ENCODE measurements around the gene TOR2A. TPM values are rescaled to one million over a fixed set of nuclear protein-coding genes. Genes with fewer than 3 reads are reported as not detected.

TOR2A gene
- total RNA-seq, 1 donor from 2014 or later, result 27.5 TPM

- H3K4me1 Mint-ChIP-seq (ENCODE audit: low read depth, unreplicated experiment), result peaks cover 22% of the 10 kb centered on the region
- H3K36me3 Mint-ChIP-seq (ENCODE audit: unreplicated experiment), result no peaks in the 10 kb centered on the region
- TF ChIP-seq CTCF (IDR thresholded peaks at IDR 0.05; ENCODE audit: partially characterized antibody, unreplicated experiment), result no peak
- DNase-seq, result peak; percentile 99
- H3K27me3 Mint-ChIP-seq (ENCODE audit: unreplicated experiment), result peaks cover 9% of the 10 kb centered on the region
- no peak overlapping the region for H3K27ac Mint-ChIP-seq (ENCODE audit: unreplicated experiment)
- H3K9me3 Mint-ChIP-seq (ENCODE audit: unreplicated experiment), result peaks cover 8% of the 10 kb centered on the region
- H3K4me3 Mint-ChIP-seq (ENCODE audit: unreplicated experiment), result peak overlapping the region; percentile 76
Measured at GRCh38 chr9:127770905-127771569, 35.9 kb upstream of the TOR2A start.

DNA sequence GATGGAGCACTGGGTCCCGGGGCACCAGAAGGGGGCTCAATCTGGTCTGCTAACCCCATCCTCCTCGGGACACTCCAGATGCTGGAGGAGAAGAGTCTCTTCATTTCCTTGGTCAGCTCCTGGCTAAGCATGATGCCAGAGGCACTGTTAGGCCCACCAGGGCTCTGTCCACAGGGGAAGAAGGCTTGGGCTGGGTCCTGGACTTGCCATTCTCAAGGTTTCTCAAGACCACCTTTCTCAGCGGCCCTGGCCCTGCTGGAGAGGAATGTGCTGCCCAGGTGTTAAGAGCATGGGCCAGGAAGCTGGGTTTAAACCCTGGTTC, 35.5 kb upstream of the TOR2A start:
- no peak for TF ChIP-seq CTCF (IDR thresholded peaks at IDR 0.05; ENCODE audit: partially characterized antibody, unreplicated experiment)
- Mint-ChIP-seq H3K27ac (ENCODE audit: unreplicated experiment) (no peak overlapping the region), H3K4me3 (ENCODE audit: unreplicated experiment) (peak overlapping the region; percentile 76), H3K36me3 (ENCODE audit: unreplicated experiment) (no peaks in the 10 kb centered on the region), H3K4me1 (ENCODE audit: low read depth, unreplicated experiment) (peaks cover 25% of the 10 kb centered on the region), H3K9me3 (ENCODE audit: unreplicated experiment) (peaks cover 9% of the 10 kb centered on the region), H3K27me3 (ENCODE audit: unreplicated experiment) (peaks cover 11% of the 10 kb centered on the region)
- DNase-seq, result no peak

- H3K4me3 Mint-ChIP-seq (ENCODE audit: unreplicated experiment), result peak overlapping the region; percentile 76
- DNase-seq, result no peak
- H3K4me1 Mint-ChIP-seq (ENCODE audit: low read depth, unreplicated experiment), result peaks cover 27% of the 10 kb centered on the region
- H3K27me3 Mint-ChIP-seq (ENCODE audit: unreplicated experiment), result peaks cover 13% of the 10 kb centered on the region
- H3K36me3 Mint-ChIP-seq (ENCODE audit: unreplicated experiment), result no peaks in the 10 kb centered on the region
- peaks cover 10% of the 10 kb centered on the region for H3K9me3 Mint-ChIP-seq (ENCODE audit: unreplicated experiment)
- TF ChIP-seq CTCF (IDR thresholded peaks at IDR 0.05; ENCODE audit: partially characterized antibody, unreplicated experiment), result no peak
- H3K27ac Mint-ChIP-seq (ENCODE audit: unreplicated experiment), result no peak overlapping the region
Measured at GRCh38 chr9:127769929-127770582, 35.0 kb upstream of the TOR2A start.

- Mint-ChIP-seq H3K9me3 (ENCODE audit: unreplicated experiment) (peaks cover 10% of the 10 kb centered on the region), H3K4me1 (ENCODE audit: low read depth, unreplicated experiment) (peaks cover 29% of the 10 kb centered on the region), H3K4me3 (ENCODE audit: unreplicated experiment) (peak overlapping the region; percentile 12), H3K27me3 (ENCODE audit: unreplicated experiment) (peaks cover 13% of the 10 kb centered on the region), H3K27ac (ENCODE audit: unreplicated experiment) (peak overlapping the region; percentile 25), H3K36me3 (ENCODE audit: unreplicated experiment) (no peaks in the 10 kb centered on the region)
- no peak for TF ChIP-seq CTCF (IDR thresholded peaks at IDR 0.05; ENCODE audit: partially characterized antibody, unreplicated experiment)
- no peak for DNase-seq
Measured at GRCh38 chr9:127769101-127769500, 34.0 kb upstream of the TOR2A start.

- Mint-ChIP-seq H3K27me3 (ENCODE audit: unreplicated experiment) (peaks cover 13% of the 10 kb centered on the region), H3K27ac (ENCODE audit: unreplicated experiment) (peak overlapping the region; percentile 25), H3K4me3 (ENCODE audit: unreplicated experiment) (peak overlapping the region; percentile 12), H3K4me1 (ENCODE audit: low read depth, unreplicated experiment) (peaks cover 30% of the 10 kb centered on the region), H3K9me3 (ENCODE audit: unreplicated experiment) (peaks cover 10% of the 10 kb centered on the region), H3K36me3 (ENCODE audit: unreplicated experiment) (no peaks in the 10 kb centered on the region)
- TF ChIP-seq CTCF (IDR thresholded peaks at IDR 0.05; ENCODE audit: partially characterized antibody, unreplicated experiment), result no peak
- no peak for DNase-seq
Measured at GRCh38 chr9:127768698-127769097, 33.6 kb upstream of the TOR2A start.
